NCI-H1092 treated with DMSO at 0.1 percent for 48 hours (cell line): ENCODE measurements around the gene CD53.
"Not testable (repeated sequence)": the region's sequence is repeated elsewhere in the genome, so short reads cannot be mapped to it uniquely, and the experiment has no call there.

Experiments used
- DNase-seq: peaks from one replicate; lab custom pipeline; 2025; lab: John Stamatoyannopoulos, UW

Gene CD53

GRCh38 chr1:110916669-110917306, 43.8 kb downstream of the CD53 start:
- no peak for DNase-seq

GRCh38 chr1:110918016-110918415, 45.1 kb downstream of the CD53 start:
- no peak for DNase-seq

- DNase-seq = no peak
These were observed 49.0 kb downstream of the CD53 start for GRCh38 chr1:110921953-110922352.

GRCh38 chr1:110927484-110928075, 54.6 kb downstream of the CD53 start:
- DNase-seq = no peak

GRCh38 chr1:110928191-110928590, 55.2 kb downstream of the CD53 start:
- DNase-seq = no peak

GRCh38 chr1:110928904-110929303, 56.0 kb downstream of the CD53 start:
- DNase-seq = no peak

GRCh38 chr1:110931097-110931496, 58.1 kb downstream of the CD53 start:
- not testable (repeated sequence) for DNase-seq

- no peak for DNase-seq
These were observed 63.6 kb downstream of the CD53 start for GRCh38 chr1:110936567-110936966.

GRCh38 chr1:110944806-110945205, 71.9 kb downstream of the CD53 start:
- no peak for DNase-seq

- DNase-seq = no peak
These were observed 72.7 kb downstream of the CD53 start for GRCh38 chr1:110945626-110946025.

- no peak for DNase-seq
These were observed 75.3 kb downstream of the CD53 start for GRCh38 chr1:110948038-110948810.
